CD14-positive monocyte (primary cell): ENCODE measurements around the gene PNMA8B. TPM values are rescaled to one million over a fixed set of nuclear protein-coding genes. Genes with fewer than 3 reads are reported as not detected.

Source experiments
- DNase-seq, 3 donors: peaks; one replicate each; pipeline ENCODE4 v3.0.0-alpha.2; 2011 to 2022
- H2AFZ ChIP-seq: 2 replicates; pipeline ENCODE4 v1.6.0; 2012; ENCODE audit warnings: mild to moderate bottlenecking, low read depth, low read length, inconsistent platforms; ENCODE audit not compliant: insufficient read depth, poor library complexity, severe bottlenecking
- H3K27ac ChIP-seq, 2 donors: 1 replicate in 1 of 2; 2 replicates in 1 of 2; pipeline ENCODE4 v1.5.1; 2012 to 2013; ENCODE audit warnings: low read length in 2 of 2, control low read depth in 1 of 2, inconsistent platforms in 1 of 2, low read depth in 1 of 2, mild to moderate bottlenecking in 1 of 2
- H3K27me3 ChIP-seq, 2 donors: one replicate each; pipeline versions ENCODE4 v1.6.0 to v1.6.1; 2011 to 2013; ENCODE audit warnings: low read length in 2 of 2; ENCODE audit not compliant: control insufficient read depth in 2 of 2, insufficient read depth in 2 of 2
- H3K36me3 ChIP-seq, 2 donors: replicated peaks in 1 of 2; 1 replicate in 1 of 2; 2 replicates in 1 of 2; pipeline versions ENCODE4 v1.5.1 to v1.6.1; 2012 to 2013; ENCODE audit warnings: low read length in 2 of 2, control low read depth in 1 of 2, inconsistent platforms in 1 of 2, mild to moderate bottlenecking in 1 of 2; ENCODE audit not compliant: insufficient read depth in 2 of 2, control insufficient read depth in 1 of 2
- H3K4me1 ChIP-seq, 2 donors: 1 replicate in 1 of 2; 2 replicates in 1 of 2; pipeline versions ENCODE4 v1.5.1 to v1.6.1; 2012 to 2013; ENCODE audit warnings: low read length in 2 of 2, control low read depth in 1 of 2, inconsistent platforms in 1 of 2, mild to moderate bottlenecking in 1 of 2, moderate library complexity in 1 of 2; ENCODE audit not compliant: insufficient read depth in 2 of 2, control insufficient read depth in 1 of 2
- H3K4me2 ChIP-seq: replicated peaks from 2 replicates; pipeline ENCODE3; 2012; ENCODE audit warnings: low read length, moderate library complexity, mild to moderate bottlenecking; ENCODE audit not compliant: poor library complexity, severe bottlenecking; ENCODE audit errors: extremely low read depth
- H3K4me3 ChIP-seq, 3 experiments: fragments of 200-600 bp in 1 of 3; sonication (generic) in 1 of 3; replicated peaks in 1 of 3; 1 replicate in 2 of 3; 2 replicates in 1 of 3; pipeline ENCODE4 v1.5.1; 2011 to 2013; ENCODE audit warnings: low read length in 3 of 3, mild to moderate bottlenecking in 3 of 3, control low read depth in 2 of 3, low read depth in 2 of 3, inconsistent platforms in 1 of 3, moderate library complexity in 1 of 3
- H3K79me2 ChIP-seq: 2 replicates; pipeline ENCODE4 v1.6.0; 2012; ENCODE audit warnings: mild to moderate bottlenecking, control low read depth, inconsistent platforms, low read length, moderate library complexity; ENCODE audit not compliant: insufficient read depth
- H3K9ac ChIP-seq: 2 replicates; pipeline ENCODE4 v1.6.0; 2017; ENCODE audit warnings: low read length, mild to moderate bottlenecking; ENCODE audit not compliant: insufficient read depth, poor library complexity, severe bottlenecking
- H3K9me3 ChIP-seq, 2 donors: replicated peaks in 1 of 2; 1 replicate in 1 of 2; 2 replicates in 1 of 2; pipeline versions ENCODE4 v1.5.1 to v1.6.1; 2012 to 2013; ENCODE audit warnings: low read length in 2 of 2, control low read depth in 1 of 2; ENCODE audit not compliant: control insufficient read depth in 1 of 2, insufficient read depth in 1 of 2
- H4K20me1 ChIP-seq: 2 replicates; pipeline ENCODE4 v1.6.0; 2012; ENCODE audit warnings: mild to moderate bottlenecking, low read length, control low read depth, moderate library complexity; ENCODE audit not compliant: insufficient read depth
- H3K27ac Mint-ChIP-seq, 7 donors: one replicate each; pipeline ENCODE4 v1.8.0; 2020; ENCODE audit warnings: mild to moderate bottlenecking in 7 of 7, mixed read lengths in 7 of 7, moderate library complexity in 6 of 7, inconsistent platforms in 2 of 7
- H3K27me3 Mint-ChIP-seq, 3 donors: one replicate each; pipeline ENCODE4 v1.8.0; 2021 to 2022; ENCODE audit warnings: low read depth in 3 of 3, mild to moderate bottlenecking in 3 of 3, mixed read lengths in 3 of 3, moderate library complexity in 3 of 3, inconsistent platforms in 1 of 3
- H3K36me3 Mint-ChIP-seq, 2 donors: one replicate each; pipeline ENCODE4 v1.8.0; 2020; ENCODE audit warnings: mixed read lengths in 2 of 2, inconsistent platforms in 1 of 2, mild to moderate bottlenecking in 1 of 2
- H3K4me1 Mint-ChIP-seq: one replicate; pipeline ENCODE4 v1.8.0; 2020; ENCODE audit warnings: mild to moderate bottlenecking, mixed read lengths
- H3K4me3 Mint-ChIP-seq, 2 donors: one replicate each; pipeline ENCODE4 v1.8.0; 2020; ENCODE audit warnings: mild to moderate bottlenecking in 2 of 2, mixed read lengths in 2 of 2, moderate library complexity in 1 of 2
- H3K9me3 Mint-ChIP-seq, 7 donors: one replicate each; pipeline ENCODE4 v1.8.0; 2020 to 2022; ENCODE audit warnings: mixed read lengths in 7 of 7, mild to moderate bottlenecking in 6 of 7, moderate library complexity in 6 of 7, inconsistent platforms in 2 of 7
- WGBS: methylation state at CpG from one replicate; pipeline ENCODE4 v1.1.5; 2013; ENCODE audit warnings: missing lambda C conversion rate; ENCODE audit not compliant: insufficient coverage; 5-methylcytosine and 5-hydroxymethylcytosine counted together
- intact Hi-C, 2 donors: fragments of 100-400 bp; cut with micrococcal nuclease; formaldehyde crosslinking; loops; one replicate each; pipeline versions ENCODE4 v1.15.0 to v1.15.1; 2023
- polyA plus RNA-seq, 3 donors: library from polyadenylated mRNA; depleted of rRNA in 1 of 3; unstranded in 2 of 3; stranded (reverse) in 1 of 3; fragments of 300-500 nt in 2 of 3; fragments of >200 nt in 1 of 3; fragmentation: Illumina TruSeq in 2 of 3; gene quantifications; 1 replicate in 2 of 3; 2 replicates in 1 of 3; pipeline ENCODE4 v1.2.3, GENCODE V29; 2012 to 2021
- TF ChIP-seq, protein P1 (sequence below): fragments of 200-600 bp; IDR thresholded peaks from one replicate; pipeline ENCODE4 v1.8.0; 2022; ENCODE audit warnings: antibody characterized with exemption, mild to moderate bottlenecking

PNMA8B gene
- polyA plus RNA-seq, 3 donors = 0.07 to 0.16 TPM; not detected in 1

DNA sequence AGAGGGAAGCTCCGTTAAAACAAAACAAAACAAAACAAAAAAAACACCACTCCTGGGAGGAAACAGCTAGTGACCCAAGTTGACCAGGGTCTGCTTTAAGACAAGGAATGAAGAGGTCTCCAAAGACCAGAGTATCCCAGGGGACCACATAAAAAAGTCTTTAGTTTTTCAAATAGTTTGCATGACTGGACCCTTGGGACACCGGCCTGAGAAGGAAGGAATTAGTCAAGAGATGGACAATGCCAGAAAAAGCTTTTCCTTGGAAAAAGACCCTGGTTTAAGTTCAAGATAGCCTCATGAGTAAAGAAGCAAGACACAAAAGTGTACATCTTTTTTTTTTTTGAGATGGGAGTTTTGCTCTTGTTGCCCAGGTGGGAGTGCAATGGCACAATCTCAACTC, 12.5 kb upstream of the PNMA8B start:
- Histone ChIP-seq H4K20me1 (no peaks in the 10 kb centered on the region), H2AFZ (no peak overlapping the region), H3K27me3 (no peaks in the 10 kb centered on the region), H3K4me1 (peaks cover 11% of the 10 kb centered on the region in 2 donors), H3K9me3 (peaks cover 6 to 13% of the 10 kb centered on the region in 2 donors), H3K4me3 (no peak overlapping the region), H3K27ac (no peak overlapping the region), H3K4me2 (no peak overlapping the region), H3K36me3 (no peaks in the 10 kb centered on the region), H3K9ac (no peak overlapping the region), H3K79me2 (no peaks in the 10 kb centered on the region)
- peak overlapping the region in 1 of 7 donors; percentile 13 for H3K27ac Mint-ChIP-seq
- H3K27me3 Mint-ChIP-seq = peaks cover 24 to 38% (median 25%) of the 10 kb centered on the region in 3 donors
- H3K36me3 Mint-ChIP-seq = no peaks in the 10 kb centered on the region
- TF ChIP-seq, protein P1, sequence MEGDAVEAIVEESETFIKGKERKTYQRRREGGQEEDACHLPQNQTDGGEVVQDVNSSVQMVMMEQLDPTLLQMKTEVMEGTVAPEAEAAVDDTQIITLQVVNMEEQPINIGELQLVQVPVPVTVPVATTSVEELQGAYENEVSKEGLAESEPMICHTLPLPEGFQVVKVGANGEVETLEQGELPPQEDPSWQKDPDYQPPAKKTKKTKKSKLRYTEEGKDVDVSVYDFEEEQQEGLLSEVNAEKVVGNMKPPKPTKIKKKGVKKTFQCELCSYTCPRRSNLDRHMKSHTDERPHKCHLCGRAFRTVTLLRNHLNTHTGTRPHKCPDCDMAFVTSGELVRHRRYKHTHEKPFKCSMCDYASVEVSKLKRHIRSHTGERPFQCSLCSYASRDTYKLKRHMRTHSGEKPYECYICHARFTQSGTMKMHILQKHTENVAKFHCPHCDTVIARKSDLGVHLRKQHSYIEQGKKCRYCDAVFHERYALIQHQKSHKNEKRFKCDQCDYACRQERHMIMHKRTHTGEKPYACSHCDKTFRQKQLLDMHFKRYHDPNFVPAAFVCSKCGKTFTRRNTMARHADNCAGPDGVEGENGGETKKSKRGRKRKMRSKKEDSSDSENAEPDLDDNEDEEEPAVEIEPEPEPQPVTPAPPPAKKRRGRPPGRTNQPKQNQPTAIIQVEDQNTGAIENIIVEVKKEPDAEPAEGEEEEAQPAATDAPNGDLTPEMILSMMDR = no peak
- WGBS = 100% methylated on average over 1 of the region's 2 CpGs
- H3K9me3 Mint-ChIP-seq = peaks cover 3 to 15% (median 11%) of the 10 kb centered on the region in 7 donors
- intact Hi-C loops = no loop called here
- peaks cover 5% of the 10 kb centered on the region for H3K4me1 Mint-ChIP-seq
- peak overlapping the region in 1 of 2 donors; percentile 16 for H3K4me3 Mint-ChIP-seq
- no peak for DNase-seq

DNA sequence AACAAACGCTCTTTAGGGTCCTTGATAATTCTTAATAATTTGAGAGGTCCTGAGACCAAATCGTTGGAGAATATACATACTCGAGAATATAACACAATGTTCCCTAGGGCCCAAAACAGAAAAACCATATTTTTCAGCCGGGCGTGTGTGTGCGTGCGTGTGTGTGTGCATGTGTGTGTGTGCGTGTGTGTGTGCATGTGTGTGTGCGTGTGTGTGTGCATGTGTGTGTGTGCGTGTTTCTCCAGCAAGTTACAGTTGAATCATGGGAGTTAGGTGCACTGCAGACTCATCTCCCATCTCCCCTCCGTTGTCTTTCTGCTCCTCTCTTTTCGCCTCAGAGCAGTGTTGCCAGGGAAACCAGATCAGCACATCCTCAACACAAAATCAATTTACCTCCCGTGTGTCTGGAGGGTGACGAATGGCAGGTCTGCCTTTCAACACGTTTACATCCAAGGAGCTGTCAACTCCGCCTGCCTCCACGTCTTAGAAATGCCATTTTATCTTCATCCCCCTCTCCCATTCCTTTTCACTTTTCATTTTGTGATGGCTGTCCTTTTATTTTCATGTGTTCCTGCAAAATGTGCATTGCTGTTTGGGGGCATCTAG, 8.3 kb upstream of the PNMA8B start:
- Mint-ChIP-seq H3K36me3 (no peaks in the 10 kb centered on the region), H3K9me3 (peaks cover 0 to 8% (median 4%) of the 10 kb centered on the region in 7 donors), H3K27ac (no peak overlapping the region), H3K4me3 (no peak overlapping the region), H3K27me3 (peaks cover 31 to 48% (median 33%) of the 10 kb centered on the region in 3 donors), H3K4me1 (peaks cover 3% of the 10 kb centered on the region)
- H3K4me3 ChIP-seq = no peak overlapping the region
- H3K9me3 ChIP-seq = no peaks in the 10 kb centered on the region
- intact Hi-C loops = no loop called here
- DNase-seq = no peak
- no peak overlapping the region for H2AFZ ChIP-seq
- H3K27me3 ChIP-seq = peaks cover 0 to 6% of the 10 kb centered on the region in 2 donors
- H3K79me2 ChIP-seq = no peaks in the 10 kb centered on the region
- no peaks in the 10 kb centered on the region for H4K20me1 ChIP-seq
- H3K4me2 ChIP-seq = no peak overlapping the region
- no peak overlapping the region for H3K27ac ChIP-seq
- no peak overlapping the region for H3K9ac ChIP-seq
- WGBS = 83% methylated on average over 1 of the region's 17 CpGs
- no peaks in the 10 kb centered on the region for H3K4me1 ChIP-seq
- TF ChIP-seq, protein P1 = no peak
- no peaks in the 10 kb centered on the region for H3K36me3 ChIP-seq
